HG03066 (cell line): Measurements from ENCODE around the gene PLEKHM2.

Source experiments
- ATAC-seq: cut with Tn5 transposase; IDR thresholded peaks from one replicate; pipeline ENCODE4 v1.9.1; 2021; ENCODE audit warnings: low read depth; ENCODE audit not compliant: unreplicated experiment

Gene PLEKHM2

DNA sequence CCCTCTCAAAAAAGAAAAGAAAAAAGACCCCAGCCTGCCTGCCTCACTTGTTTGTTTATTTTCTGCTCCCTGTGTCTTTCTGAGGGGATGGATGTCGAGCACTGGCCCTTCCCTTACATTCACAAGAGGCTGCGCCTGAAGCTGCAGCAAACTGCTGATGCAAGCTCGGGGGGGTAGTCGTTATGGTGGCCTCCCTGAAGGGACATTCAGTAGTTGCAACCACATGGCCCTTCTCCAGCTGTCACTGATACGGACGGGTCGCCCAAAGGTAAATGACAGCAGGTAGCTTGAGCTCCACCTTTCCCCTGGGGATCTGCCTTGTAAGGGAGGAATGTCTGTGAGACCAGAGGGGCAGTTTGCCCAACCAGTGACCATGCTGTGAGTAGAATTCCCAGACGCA, 17.7 kb downstream of the PLEKHM2 start:
- no peak for ATAC-seq

DNA sequence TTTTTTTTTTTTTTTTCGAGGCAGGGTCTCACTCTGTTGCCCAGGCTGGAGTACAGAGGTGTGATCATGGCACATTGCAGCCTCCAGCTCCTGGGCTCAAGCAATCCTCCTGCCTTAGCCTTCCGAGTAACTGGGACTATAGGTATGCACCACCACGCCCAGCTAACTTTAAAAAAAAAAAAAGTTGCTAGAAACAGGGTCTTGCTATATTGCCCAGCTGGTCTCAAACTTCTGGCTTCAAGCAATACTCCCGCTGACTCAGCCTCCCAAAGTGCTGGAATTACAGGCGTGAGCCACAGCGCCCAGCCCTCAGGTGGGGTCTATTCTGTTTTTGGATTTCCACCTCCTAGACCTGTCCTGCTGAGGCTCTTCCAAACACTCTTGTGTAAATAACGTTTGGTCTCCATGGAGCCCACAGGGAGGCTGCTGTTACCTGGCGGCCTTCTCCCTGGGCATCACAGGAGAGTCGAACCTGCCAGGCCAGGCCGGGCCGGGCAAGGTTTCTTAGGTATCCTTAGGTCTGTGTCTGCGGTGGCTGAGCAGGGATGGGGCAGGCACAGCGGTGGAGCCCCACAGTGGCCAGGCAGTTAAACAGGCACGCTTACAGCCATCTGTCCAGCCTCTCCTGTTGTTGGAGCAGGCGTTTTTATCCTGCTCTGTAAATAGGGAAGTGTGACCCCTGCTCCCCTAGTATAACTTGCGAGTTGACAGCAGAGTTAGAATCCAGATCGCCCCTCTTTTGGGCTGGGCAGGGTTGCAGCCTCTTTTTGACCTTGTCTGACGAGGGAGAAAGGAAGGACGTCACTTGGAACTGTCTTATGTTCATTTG, 18.8 kb downstream of the PLEKHM2 start:
- no peak for ATAC-seq

DNA sequence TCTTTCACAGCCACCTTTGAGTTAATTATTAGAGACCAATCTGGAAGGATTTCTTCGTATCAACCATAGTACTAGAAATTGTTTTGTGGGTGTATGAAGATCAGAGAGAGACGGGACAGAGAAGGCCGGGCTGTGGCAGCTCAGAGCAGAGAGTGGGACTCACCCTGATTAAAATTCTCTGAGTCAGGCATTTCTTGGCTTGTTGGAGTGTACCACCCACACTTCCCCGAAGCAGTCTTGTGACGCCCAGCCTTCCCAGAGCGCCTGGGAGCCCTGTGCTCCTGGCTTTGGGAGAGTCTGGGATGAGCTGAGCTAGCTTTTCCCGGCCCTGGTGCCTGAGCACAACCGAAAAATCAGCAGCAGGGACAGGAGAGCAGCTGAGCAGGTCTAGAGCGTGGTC, 19.4 kb downstream of the PLEKHM2 start:
- ATAC-seq = no peak

DNA sequence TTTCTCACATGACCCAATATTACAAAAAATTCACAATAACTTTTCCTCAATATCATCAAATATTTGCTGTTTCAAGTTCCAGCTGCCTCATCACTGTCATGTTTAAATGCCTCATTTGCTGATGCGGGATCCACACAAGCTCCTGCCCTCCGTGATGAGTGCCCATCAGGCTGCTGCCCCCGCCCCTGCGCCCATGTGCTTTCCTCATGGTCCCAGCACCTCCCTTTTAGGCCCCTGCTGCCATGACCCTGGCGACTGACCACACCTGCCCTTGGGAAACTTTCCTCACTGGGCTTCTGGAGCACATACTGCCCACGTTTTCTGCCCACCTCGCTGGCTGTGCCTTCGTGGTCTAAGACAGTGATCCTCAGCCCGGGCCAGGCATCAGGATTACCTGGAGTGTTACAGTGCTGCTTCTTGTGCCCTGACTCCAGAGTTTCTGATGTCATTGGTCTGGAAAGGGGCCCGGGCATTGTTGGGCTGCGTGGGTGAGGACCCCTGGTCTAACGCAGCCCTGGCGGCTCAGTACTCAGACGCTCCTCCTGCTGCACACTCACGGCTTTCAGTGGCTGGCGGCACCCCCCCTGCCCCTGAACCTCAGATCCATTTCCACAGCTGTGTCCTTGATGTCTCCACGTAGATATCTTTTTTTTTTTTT, 20.5 kb downstream of the PLEKHM2 start:
- no peak for ATAC-seq

DNA sequence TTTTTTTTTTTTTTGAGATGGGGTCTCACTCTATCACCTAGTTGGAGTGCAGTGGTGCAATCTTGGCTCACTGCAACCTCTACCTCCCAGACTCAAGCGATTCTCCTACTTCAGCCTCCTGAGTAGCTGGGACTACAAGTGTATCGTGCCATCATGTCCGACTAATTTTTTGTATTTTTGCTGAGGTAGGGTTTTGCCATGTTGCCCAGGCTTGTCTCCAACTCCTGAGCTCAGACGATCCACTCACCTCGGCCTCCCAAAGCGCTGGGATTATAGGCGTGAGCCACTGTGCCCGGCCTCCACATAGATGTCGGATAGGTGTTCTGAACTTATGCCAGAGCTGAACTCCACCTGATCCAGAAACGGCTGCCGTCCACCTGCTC, 21.1 kb downstream of the PLEKHM2 start:
- no peak for ATAC-seq

DNA sequence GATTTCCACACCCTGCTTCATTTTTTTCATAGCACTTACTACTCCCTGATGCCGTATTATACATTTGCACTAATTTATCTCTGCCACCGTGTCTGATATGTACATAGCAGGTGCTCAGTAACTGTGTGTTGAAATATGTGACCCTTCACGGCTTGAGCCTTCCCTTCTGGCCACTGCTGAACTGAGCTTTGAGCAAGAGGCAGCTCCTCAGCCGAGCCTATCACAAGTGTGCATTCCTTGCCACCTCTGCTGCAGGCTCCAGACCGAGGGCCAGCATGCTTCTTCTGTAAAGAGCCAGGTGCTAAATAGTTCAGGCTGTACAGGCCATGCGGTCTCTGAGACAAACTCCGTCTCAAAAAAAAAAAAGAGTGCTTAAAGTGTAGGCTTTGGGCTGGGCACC, 22.6 kb downstream of the PLEKHM2 start:
- ATAC-seq = no peak

DNA sequence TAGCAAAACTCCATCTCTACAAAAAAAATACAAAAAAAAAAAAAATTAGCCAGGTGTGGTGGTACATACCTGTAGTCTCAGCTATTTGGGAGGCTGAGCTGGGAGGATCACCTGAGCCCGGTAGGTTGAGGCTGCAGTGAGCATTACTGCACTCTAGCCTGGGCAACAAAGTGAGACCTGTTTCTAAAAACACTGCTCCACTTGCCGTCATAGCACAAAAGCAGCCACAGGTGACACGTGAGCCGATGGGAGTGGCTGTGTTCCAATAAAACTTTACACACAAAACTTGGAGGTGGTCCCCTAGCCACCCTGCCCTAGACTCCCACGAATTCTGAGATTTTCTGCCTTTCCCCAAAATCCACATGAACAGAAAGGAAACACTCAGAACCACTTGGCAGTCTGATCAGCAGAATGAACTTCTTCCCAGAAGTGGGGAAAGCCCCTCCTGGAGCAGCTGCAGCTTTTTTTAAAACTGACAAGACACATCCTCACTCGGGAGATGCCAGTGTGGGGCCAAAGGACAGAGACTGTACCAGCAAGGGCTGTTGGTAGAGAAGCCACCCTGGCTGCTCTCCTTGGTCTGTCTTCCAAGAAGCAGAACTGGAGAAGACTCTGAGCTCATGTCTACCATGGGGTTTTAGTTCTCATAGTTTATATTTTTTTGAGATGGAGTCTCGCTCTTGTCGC, 23.3 kb downstream of the PLEKHM2 start:
- ATAC-seq = no peak

DNA sequence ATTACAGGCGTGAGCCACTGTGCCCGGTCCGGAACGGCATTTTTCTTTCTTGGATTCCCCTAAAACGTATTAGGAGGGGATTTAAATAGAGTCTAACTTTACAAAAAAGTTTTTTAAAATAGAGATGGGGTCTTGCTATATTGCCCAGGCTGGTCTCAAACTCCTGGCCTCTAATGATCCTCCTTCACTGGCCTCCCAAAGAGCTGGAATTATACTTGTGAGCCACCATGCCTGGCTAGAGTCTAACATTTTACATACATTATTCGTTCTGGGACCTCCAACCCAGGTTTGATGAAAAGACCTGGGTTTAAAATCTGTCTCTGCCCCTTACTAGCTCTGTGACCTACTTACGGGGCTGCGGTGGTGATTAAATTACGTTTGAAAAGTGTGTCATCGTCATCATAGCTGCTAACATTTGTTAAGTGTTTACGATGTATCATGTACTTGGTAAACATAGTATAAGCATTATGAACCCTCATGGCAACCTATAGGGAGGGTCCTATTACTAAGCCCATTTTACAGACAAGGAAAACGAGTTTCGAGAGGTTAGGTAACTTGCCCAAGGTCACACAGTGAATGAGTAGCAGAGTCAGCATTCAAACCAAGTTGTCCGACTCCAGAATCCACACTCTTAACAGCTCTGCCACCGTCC, 24.5 kb downstream of the PLEKHM2 start:
- no peak for ATAC-seq

DNA sequence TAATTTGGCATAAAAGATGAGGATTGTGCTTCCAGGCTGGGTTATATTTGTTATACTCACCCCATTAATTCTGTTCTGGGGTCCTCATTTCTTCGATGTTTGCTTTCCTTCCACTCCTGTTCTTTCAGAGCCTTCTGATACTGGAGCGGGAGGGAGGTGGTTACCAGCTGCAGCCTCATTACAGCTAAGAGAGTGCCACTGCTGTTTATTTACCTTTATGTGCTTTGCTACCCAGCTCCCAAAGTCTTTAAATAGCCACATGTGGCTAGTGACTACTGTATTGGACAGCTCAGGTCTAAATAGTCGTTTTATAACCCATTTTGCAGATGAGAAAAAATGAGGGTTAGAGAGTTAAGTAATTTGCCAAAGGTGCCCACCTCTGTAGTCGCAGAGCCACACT, 25.1 kb downstream of the PLEKHM2 start:
- no peak for ATAC-seq

DNA sequence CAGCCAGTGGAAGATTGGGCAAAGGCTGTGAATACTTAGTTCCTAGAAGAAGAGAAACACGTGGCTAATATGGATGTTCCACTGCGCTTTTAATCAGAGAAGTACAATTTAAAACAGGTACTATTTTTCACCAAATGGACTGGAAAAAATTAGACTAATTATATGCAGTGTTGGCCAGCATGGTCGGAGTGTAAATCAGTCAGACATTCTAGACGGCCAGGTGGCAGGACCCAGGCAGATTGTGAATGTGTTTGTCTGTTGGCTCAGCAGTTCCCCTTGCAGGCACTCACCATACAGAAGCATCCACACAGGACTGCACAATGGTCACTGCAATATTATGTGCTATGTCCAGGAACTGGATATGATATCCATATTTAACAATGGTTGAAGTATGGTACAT, 28.0 kb downstream of the PLEKHM2 start:
- no peak for ATAC-seq

DNA sequence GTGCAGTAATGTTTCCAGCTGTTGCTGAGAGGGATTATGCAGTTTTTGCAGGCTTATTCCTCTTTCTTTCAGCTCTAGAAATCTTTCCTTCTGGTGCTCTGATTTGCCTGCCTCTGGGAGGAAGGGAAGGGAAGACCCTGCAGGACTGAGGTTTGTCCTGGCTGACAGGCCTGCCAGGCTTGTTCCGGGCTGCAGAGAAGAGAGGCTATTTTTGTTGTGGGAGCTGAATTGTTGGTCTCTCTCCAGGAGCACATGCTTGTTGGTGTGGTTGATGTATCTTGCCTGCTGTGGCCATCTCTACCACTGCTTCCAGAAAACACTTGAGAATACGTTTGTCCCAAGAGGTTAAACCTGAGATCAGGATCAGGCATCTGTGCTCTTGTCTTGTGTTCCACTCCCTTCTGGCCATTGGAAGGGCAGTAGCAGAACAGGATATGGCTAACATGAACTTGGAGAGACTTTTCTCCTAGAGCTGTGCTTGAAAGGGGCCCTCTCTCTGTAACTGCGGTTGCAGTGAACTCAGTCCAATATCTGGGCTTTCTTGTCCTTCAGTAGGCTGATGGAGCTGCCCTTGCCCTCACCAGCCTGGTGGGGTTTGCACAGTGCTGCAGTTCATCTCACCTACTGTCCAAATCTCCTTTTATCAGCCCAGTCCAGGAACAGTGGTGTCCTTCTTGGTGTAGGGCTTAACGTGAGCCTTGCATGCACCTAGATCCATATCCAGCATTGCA, 30.5 kb downstream of the PLEKHM2 start:
- ATAC-seq = no peak

DNA sequence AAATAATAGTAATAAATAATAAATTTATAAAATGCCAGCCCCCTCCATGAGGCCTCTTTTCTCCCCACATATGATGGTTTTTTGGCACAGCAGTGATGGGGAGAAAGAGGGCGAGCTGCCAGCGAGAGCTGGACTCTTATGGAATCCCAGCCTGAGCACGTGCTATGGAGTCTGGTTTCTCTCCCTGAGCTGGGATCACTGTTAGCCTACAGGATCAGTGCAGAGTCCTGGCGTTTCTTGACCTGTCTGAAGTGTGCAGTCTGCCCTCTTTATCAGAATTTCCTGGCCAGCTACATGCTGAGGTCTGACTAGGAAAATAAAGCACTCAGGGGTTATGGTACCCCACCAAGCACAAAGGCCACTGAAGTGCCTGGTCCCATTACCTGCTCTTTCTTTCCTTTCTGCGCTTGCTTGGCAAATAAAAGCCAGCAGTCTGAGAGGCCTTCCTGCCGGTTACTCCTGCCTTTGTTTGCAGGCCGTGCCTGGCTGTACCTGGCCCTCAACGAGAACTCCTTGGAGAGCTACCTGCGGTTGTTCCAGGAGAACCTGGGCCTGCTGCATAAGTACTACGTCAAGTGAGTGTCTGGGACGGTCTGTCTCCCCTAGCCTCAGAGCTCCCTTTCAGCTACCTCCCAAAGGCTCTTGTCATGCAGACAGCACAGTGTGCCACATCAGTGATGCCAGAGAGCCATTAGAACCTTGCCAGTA, 33.5 kb downstream of the PLEKHM2 start:
- ATAC-seq = no peak

DNA sequence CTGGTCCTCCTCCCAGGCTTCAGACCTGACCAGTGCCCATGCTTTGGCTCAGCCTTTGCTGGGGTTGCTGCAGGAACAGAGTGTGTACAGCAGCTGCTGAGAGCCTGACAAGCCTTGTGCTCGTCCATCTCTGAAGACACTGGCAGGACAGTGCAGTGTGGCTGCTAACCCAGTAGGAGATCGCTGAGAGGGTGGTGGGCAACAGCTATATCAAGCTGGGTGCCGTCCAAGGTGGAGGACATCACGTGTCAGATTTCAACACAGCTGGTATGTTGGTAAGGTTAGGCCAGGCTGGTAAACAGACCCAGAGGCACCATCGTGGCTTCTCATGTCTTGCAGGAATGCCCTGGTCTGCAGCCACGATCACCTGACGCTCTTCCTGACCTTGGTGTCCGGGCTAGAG, 34.1 kb downstream of the PLEKHM2 start:
- ATAC-seq = no peak

DNA sequence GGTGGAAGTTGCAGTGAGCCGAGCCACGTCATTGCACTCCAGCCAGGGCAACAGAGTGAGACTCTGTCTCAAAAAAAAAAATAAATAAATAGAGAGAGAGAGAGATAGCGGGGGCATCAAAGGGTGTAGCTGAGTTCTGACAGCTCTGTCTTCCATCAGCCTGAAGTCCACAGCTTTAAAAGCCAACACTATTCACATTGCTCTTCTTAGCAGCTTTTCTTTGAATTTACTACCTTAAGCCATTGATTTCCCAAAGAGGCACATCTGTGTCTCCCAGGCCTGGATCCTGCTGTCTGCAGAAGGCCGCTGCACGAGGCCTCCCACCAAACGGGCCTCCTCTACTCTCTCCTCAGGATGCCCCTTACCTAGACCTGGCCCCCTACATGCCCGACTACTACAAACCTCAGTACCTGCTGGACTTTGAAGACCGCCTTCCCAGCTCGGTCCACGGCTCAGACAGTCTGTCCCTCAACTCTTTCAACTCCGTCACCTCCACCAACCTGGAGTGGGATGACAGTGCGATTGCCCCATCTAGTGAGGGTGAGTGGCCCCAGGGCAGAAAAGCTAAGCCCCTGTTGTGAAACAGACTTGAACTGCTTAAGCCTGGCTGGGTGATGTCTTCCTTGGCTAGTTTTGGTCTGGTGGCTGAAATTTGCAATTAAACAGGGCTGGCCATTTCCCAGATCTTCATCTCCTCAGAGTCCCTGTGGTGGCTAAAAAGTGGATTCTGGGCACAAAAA, 35.4 kb downstream of the PLEKHM2 start:
- no peak for ATAC-seq

DNA sequence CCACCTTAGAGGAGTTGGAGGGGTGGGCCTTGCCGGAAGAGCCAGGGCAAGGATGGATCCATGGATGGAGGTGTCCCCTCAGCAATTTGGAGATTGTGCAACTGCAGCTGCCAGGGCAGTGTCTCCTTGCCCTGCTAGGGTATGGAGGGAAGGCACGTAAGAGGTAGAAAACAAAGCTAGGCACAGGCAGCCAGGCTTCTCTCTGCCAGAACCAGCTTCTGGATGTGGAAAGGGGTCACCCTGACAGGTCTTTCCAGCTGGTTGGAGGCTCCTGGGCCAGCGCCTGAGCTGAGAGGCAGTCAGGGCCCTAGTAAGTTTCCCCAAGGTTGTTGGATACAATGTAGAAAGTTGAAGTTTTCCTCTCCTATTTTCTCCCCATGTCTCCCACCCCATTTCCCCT, 36.7 kb downstream of the PLEKHM2 start:
- ATAC-seq = no peak

DNA sequence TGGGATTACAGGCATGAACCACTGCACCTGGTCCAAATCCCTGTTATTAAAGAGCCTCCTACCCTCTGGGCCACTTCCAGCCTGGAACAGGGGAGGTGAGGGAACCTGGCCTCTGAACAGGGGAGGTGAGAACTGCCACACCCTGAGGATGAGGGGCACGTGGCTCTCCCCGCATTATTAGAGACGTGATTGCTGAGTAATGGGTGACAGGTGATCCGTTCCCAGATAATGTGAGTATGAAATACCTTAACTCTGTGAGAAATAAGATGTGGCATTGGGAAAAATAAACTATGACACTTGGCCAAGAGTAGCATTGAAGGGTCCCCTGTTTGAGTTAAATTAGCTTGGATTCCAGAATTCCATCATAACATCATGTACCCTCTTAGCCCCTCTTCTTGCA, 38.3 kb downstream of the PLEKHM2 start:
- ATAC-seq = no peak

DNA sequence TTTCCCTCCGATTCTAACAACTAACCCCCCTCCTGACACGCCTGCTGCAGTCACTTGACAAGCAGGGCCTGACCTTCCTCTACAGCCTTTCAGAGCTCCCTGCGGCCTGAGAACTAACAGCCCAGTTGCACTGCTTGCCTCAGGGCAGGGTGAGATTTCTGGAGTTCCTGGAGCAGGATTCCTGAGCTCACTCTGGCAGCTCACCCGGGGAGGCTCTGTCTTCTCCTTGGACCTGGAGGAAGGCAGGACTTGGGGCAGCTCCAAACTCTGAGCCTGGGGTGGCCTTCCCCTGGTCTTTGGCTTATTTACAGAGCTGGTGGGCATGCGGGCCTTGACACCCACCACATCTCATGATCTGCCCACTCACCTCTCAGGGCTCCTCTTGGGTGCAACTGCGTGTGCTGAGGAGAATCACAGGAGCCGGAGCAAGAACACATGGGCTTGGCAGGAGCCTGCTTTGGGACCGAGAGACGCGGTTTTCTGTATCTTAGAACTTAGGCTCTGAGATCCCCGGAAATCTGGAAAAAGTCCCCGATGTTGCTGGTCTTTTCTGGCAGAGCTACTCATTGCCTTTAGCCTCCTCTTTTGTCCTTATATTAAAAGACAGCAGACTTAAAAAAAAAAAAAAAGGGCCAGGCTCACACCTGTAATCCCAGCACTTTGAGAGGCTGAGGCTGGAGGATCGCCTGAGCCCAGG, 38.9 kb downstream of the PLEKHM2 start:
- no peak for ATAC-seq

DNA sequence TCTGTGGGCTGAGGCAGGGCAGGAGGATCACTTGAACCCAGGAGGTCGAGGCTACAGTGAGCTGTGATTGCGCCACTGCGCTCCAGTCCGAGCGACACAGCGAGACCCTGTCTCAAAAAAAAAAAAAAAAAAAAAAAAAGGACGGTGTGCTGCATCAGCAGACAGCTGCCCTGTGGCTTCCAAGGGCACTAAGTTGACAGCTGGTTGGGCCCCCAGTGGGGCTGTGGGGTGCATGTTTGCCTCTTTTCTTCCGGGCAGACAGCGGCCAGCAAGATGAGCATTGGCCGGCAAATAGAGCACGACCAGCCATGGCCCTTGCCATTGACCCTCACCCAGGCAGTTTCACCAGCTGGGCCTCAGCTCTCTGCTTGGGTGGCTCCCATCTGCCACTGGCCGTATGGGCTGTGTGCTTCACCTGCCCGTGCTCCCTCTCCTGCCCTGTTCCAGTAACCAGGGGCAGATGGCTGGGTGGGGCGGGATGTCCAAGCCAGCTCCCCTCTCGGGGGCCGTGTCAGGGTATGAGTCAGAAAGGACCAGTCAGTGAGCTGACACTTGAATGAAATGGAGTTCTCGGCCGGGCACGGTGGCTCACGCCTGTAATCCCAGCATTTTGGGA, 39.6 kb downstream of the PLEKHM2 start:
- ATAC-seq = no peak
